ENCODE measurements around the gene DOCK1. TPM values are rescaled to one million over a fixed set of nuclear protein-coding genes. Genes with fewer than 3 reads are reported as not detected.

Gene DOCK1
- 25.8 TPM for total RNA-seq

DNA sequence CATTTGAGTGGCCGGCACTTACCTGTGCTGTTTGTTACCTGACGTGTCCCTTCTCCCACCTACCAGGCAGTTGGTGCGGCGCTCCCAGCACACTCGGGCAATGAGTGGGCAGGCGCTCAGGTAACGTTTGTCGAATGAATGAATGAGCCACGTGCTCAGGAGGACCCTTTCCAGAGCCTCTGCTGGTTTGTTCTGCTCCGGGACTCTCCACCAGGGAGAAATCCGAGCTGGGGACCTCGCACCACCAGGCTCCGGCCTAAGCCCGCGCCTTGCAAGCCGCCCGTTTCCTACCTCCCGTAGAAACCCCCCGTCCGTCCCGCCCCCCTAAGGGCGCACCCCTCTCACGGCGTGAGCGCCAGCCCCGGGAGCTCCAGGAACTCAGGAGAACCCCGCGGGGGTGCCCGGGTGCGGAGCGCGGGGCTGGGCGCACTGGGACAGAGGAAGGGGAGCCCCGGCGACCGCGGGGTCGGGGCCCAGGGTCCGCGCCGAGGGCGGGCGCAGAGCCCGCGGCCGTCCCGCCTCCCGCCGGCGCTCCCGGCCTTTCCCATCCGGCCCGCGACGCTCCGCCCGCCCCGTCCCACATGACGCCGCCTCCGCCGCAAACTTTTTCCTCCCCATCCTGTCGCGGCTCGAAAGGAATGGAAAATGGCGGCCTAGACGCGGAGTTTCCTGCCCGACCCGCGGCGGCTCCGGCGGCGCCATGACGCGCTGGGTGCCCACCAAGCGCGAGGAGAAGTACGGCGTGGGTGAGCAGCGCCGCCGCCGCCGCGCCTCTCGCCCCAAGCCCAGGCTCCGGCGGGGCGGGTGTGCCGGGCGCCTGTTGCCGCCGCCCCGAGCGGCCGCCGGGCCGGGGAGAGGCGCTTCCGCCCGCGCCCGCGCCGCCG is at the start of gene DOCK1:
DOCK1 (plus strand) TSS at position 611 of the 884 bp plus-strand sequence; CDS start at position 701, 90 bp downstream.
- intact Hi-C loops (cut with DNase I), result loop anchor here (2.0 to 10.0 kb wide), 4 partner anchors 18 to 490 kb away; no protein-coding TSS in a partner anchor
- no peaks in the 10 kb centered on the region for H3K9me3 ChIP-seq
- no peaks in the 10 kb centered on the region for H3K27me3 ChIP-seq
- no peaks in the 10 kb centered on the region for H3K36me3 ChIP-seq
- H3K27ac ChIP-seq, result peak within 1 kb of the TSS; percentile 82 to 87
- H3K4me3 ChIP-seq, result peak within 1 kb of the TSS; percentile 94 to 99
- TF ChIP-seq, protein P1, sequence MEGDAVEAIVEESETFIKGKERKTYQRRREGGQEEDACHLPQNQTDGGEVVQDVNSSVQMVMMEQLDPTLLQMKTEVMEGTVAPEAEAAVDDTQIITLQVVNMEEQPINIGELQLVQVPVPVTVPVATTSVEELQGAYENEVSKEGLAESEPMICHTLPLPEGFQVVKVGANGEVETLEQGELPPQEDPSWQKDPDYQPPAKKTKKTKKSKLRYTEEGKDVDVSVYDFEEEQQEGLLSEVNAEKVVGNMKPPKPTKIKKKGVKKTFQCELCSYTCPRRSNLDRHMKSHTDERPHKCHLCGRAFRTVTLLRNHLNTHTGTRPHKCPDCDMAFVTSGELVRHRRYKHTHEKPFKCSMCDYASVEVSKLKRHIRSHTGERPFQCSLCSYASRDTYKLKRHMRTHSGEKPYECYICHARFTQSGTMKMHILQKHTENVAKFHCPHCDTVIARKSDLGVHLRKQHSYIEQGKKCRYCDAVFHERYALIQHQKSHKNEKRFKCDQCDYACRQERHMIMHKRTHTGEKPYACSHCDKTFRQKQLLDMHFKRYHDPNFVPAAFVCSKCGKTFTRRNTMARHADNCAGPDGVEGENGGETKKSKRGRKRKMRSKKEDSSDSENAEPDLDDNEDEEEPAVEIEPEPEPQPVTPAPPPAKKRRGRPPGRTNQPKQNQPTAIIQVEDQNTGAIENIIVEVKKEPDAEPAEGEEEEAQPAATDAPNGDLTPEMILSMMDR (IDR thresholded peaks at IDR 0.05), result no peak
- peak in 1 of 2 donors; percentile 78 for DNase-seq (ENCODE audit: low spot score in 2 of 2)
- H3K4me1 ChIP-seq, result peaks cover 0 to 5% of the 10 kb centered on the region in 2 donors

DNA sequence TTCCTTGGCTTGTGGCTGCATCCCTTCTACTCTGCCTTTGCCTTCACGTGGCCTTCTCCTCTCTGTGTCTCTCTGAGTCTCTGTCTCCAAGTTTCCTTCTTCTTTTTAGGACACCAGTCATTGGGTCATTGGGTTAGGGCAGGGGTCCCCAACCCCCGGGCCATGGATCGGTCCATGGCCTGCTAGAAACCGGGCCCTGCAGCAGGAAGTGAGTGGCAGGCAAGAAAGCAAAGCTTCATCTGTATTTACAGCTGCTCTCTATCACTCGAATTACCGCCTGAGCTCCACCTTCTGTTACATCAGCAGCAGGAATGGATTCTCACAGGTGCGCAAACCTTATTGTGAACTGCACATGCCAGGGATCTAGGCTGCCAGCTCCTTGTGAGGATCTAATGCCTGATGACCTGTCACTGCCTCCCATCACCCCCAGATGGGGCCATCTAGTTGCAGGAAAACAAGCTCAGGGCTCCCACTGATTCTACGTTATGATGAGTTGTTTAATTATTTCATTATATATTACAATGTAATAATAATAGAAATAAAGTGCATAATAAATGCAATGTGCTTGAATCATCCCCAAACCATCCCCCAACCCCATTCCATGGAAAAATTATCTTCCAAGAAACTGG is 47.9 kb upstream of the DOCK1 start:
- Histone ChIP-seq H3K27me3 (no peaks in the 10 kb centered on the region), H3K36me3 (no peaks in the 10 kb centered on the region), H3K27ac (no peak overlapping the region), H3K4me1 (no peaks in the 10 kb centered on the region), H3K4me3 (no peak overlapping the region), H3K9me3 (no peaks in the 10 kb centered on the region)
- intact Hi-C loops (cut with DNase I), result no loop called here
- TF ChIP-seq, protein P1 (IDR thresholded peaks at IDR 0.05), result no peak
- peak in 1 of 2 donors; percentile 40 for DNase-seq (ENCODE audit: low spot score in 2 of 2)

DNA sequence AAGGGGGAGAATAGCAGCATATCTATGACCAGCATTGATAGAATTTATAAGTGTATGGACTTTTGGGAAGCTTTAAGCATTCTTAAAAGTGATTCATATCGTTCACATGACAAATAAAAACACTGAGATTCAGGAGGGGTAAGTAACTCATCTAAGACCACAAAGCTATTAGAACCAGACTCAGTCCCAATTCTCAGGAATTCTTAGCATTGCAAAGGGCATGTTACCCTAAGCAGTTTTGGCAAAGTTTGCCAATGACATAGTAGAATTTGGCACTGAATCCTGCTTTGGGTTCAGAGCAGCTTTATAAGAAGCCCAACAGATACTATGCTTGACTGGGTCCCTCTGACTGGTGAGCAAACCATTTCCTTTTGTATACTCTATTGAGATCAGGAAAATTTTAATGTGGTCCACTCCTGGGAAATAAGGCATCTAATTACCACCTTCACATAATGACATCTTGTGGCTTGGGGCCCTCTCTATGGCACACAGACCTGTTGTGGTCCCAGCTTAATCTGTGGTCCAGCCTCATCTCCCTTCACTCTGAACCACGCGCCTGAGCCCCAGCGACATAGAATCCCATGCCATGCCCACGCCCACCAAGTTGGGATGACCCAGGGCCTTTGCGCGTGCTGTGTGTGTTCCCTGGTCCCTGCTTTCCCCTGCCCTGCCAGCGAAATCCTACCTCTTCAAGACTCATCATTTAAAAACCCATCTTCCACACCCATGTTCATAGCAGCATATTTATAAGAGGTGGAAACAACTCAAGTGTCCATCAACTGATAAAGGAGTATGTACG is 37.5 kb upstream of the DOCK1 start:
- TF ChIP-seq, protein P1 (IDR thresholded peaks at IDR 0.05), result no peak
- Histone ChIP-seq H3K4me1 (no peaks in the 10 kb centered on the region), H3K4me3 (no peak overlapping the region), H3K9me3 (no peaks in the 10 kb centered on the region), H3K36me3 (no peaks in the 10 kb centered on the region), H3K27ac (no peak overlapping the region), H3K27me3 (no peaks in the 10 kb centered on the region)
- DNase-seq (ENCODE audit: low spot score in 2 of 2), result no peak
- intact Hi-C loops (cut with DNase I), result no loop called here

DNA sequence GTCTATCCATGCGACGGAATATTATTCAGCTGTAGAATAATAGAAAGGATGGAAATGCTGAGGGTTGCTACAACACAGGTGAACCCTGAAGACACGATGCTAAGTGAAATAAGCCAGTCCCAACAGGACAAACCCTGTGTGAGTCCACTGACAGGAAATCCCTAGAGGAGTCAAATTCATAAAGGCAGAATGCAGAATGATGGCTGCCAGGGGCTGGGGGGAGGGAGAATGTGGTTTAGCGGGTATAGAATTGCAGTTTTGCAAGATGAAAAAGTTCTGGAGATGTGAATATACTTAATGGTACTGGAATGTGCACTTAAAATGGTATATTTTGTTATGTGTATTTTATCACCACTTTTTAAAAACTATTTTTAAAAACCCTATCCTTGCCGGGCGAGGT is 36.9 kb upstream of the DOCK1 start:
- no peaks in the 10 kb centered on the region for H3K4me1 ChIP-seq
- no peaks in the 10 kb centered on the region for H3K27me3 ChIP-seq
- intact Hi-C loops (cut with DNase I), result no loop called here
- no peaks in the 10 kb centered on the region for H3K9me3 ChIP-seq
- H3K27ac ChIP-seq, result no peak overlapping the region
- no peak for DNase-seq (ENCODE audit: low spot score in 2 of 2)
- no peaks in the 10 kb centered on the region for H3K36me3 ChIP-seq
- TF ChIP-seq, protein P1 (IDR thresholded peaks at IDR 0.05), result no peak
- H3K4me3 ChIP-seq, result no peak overlapping the region

DNA sequence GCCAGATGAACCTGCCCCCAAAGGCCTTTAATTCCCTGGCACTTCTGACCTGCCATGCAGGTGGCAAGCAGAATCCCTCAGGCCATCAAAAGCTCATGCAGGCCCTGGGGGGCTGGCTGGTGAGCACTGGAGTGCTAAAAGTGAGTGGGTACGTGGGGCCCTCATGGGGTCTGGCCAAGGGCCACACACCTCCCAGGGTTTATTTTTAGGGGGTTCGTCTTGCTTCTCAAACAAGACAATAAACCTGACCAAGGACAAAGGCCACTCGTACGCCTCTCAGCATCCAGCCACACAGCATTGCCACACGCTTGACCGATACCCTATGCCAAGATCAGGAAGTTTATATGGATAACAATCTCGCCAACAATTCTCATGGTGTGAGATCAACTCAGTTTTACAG is 33.1 kb upstream of the DOCK1 start:
- H3K4me3 ChIP-seq, result no peak overlapping the region
- H3K27me3 ChIP-seq, result no peaks in the 10 kb centered on the region
- no peak overlapping the region for H3K27ac ChIP-seq
- no peaks in the 10 kb centered on the region for H3K36me3 ChIP-seq
- no peaks in the 10 kb centered on the region for H3K4me1 ChIP-seq
- H3K9me3 ChIP-seq, result no peaks in the 10 kb centered on the region
- DNase-seq (ENCODE audit: low spot score in 2 of 2), result no peak
- TF ChIP-seq, protein P1 (IDR thresholded peaks at IDR 0.05), result no peak
- intact Hi-C loops (cut with DNase I), result no loop called here
